B cell (primary cell): ENCODE data around the gene PRR14. TPM values are rescaled to one million over a fixed set of nuclear protein-coding genes. Genes with fewer than 3 reads are reported as not detected.

Experiments used
- ATAC-seq: fragments of 200-7000 bp; cut with Tn5 transposase; one replicate; pipeline ENCODE4 v1.10.0; 2021; ENCODE audit warnings: low read depth, mild to moderate bottlenecking, moderate number of reproducible peaks, moderate library complexity
- CTCF ChIA-PET: fragments of 350-600 bp; sonication (Branson Sonifier 250); formaldehyde crosslinking; loops from one replicate; lab custom pipeline; 2021; ENCODE audit warnings: antibody characterized with exemption, inconsistent platforms; lab: Charles Lee
- POLR2A ChIA-PET: fragments of 350-600 bp; sonication (Branson Sonifier 250); formaldehyde crosslinking; loops from one replicate; lab custom pipeline; 2021; ENCODE audit warnings: antibody characterized with exemption; lab: Charles Lee
- DNase-seq: peaks from one replicate; pipeline ENCODE4 v3.0.0; 2013
- H2AFZ ChIP-seq: 2 replicates; pipeline ENCODE4 v1.6.1; 2012; ENCODE audit warnings: mild to moderate bottlenecking, low read depth, low read length; ENCODE audit not compliant: insufficient read depth, poor library complexity, severe bottlenecking
- H3K27ac ChIP-seq, 2 donors: 1 replicate in 1 of 2; 2 replicates in 1 of 2; pipeline ENCODE4 v1.5.1; 2012 to 2013; ENCODE audit warnings: low read length in 2 of 2, mild to moderate bottlenecking in 2 of 2, moderate library complexity in 1 of 2
- H3K27me3 ChIP-seq, 4 experiments: fragments of 200-600 bp in 1 of 4; sonication (generic) in 1 of 4; replicated peaks in 1 of 4; 1 replicate in 2 of 4; 2 replicates in 2 of 4; pipeline versions ENCODE4 v1.6.1 to v1.7.0; 2013 to 2016; ENCODE audit warnings: low read length in 3 of 4, mild to moderate bottlenecking in 2 of 4, mixed read lengths in 1 of 4, moderate library complexity in 1 of 4; ENCODE audit not compliant: insufficient read depth in 4 of 4, control insufficient read depth in 3 of 4; ENCODE audit errors: control extremely low read depth in 1 of 4
- H3K36me3 ChIP-seq, 2 experiments: replicated peaks in 1 of 2; 1 replicate in 1 of 2; 2 replicates in 1 of 2; pipeline versions ENCODE4 v1.6.1 to v1.7.1; 2013; ENCODE audit warnings: low read length in 1 of 2; ENCODE audit not compliant: insufficient read depth in 2 of 2, control insufficient read depth in 1 of 2; ENCODE audit errors: control extremely low read depth in 1 of 2, extremely low read depth in 1 of 2
- H3K4me1 ChIP-seq, 2 donors: fragments of 200-600 bp in 1 of 2; sonication (generic) in 1 of 2; 1 replicate in 1 of 2; 2 replicates in 1 of 2; pipeline versions ENCODE4 v1.5.1 to v1.6.1; 2013 to 2017; ENCODE audit warnings: low read length in 2 of 2; ENCODE audit not compliant: control insufficient read depth in 2 of 2, insufficient read depth in 2 of 2
- H3K4me2 ChIP-seq: replicated peaks from 2 replicates; pipeline ENCODE3; 2012; ENCODE audit warnings: mild to moderate bottlenecking, low read depth, low read length; ENCODE audit not compliant: poor library complexity, severe bottlenecking
- H3K4me3 ChIP-seq, 5 experiments: fragments of 200-600 bp in 1 of 5; sonication (generic) in 1 of 5; 1 replicate in 3 of 5; 2 replicates in 2 of 5; pipeline versions ENCODE4 v1.5.1 to v1.7.0; 2011 to 2016; ENCODE audit warnings: low read length in 4 of 5, mild to moderate bottlenecking in 4 of 5, low read depth in 2 of 5, control low read depth in 1 of 5, moderate library complexity in 1 of 5; ENCODE audit not compliant: insufficient read depth in 1 of 5; ENCODE audit errors: control extremely low read depth in 1 of 5, extremely low read depth in 1 of 5
- H3K79me2 ChIP-seq: fragments of 200-600 bp; sonication (generic); one replicate; pipeline ENCODE4 v1.6.0; 2016; ENCODE audit warnings: low read length; ENCODE audit not compliant: control insufficient read depth, insufficient read depth
- H3K9ac ChIP-seq: fragments of 200-600 bp; sonication (generic); 2 replicates; pipeline ENCODE4 v1.6.1; 2017; ENCODE audit warnings: mild to moderate bottlenecking, low read length, moderate library complexity
- H3K9me3 ChIP-seq, 3 donors: one replicate each; pipeline versions ENCODE4 v1.6.1 to v1.7.1; 2013; ENCODE audit warnings: low read length in 2 of 3; ENCODE audit not compliant: control insufficient read depth in 2 of 3, insufficient read depth in 1 of 3; ENCODE audit errors: control extremely low read depth in 1 of 3
- H4K20me1 ChIP-seq: 2 replicates; pipeline ENCODE4 v1.6.0; 2012; ENCODE audit warnings: mild to moderate bottlenecking, low read length; ENCODE audit not compliant: insufficient read depth, control insufficient read depth, poor library complexity, severe bottlenecking
- H3K27ac Mint-ChIP-seq: one replicate; pipeline ENCODE4 v1.8.0; 2021; ENCODE audit warnings: mixed read lengths
- H3K27me3 Mint-ChIP-seq: one replicate; pipeline ENCODE4 v1.8.0; 2021; ENCODE audit warnings: mixed read lengths
- H3K4me1 Mint-ChIP-seq: one replicate; pipeline ENCODE4 v1.8.0; 2021; ENCODE audit warnings: mixed read lengths
- H3K4me3 Mint-ChIP-seq: one replicate; pipeline ENCODE4 v1.8.0; 2021; ENCODE audit warnings: mixed read lengths
- H3K9me3 Mint-ChIP-seq: one replicate; pipeline ENCODE4 v1.8.0; 2022; ENCODE audit warnings: mixed read lengths; ENCODE audit not compliant: insufficient read depth
- EZH2 ChIP-seq: IDR thresholded peaks from 2 replicates; pipeline ENCODE4 v1.6.1; 2012; ENCODE audit warnings: borderline replicate concordance, low read depth, mild to moderate bottlenecking, moderate library complexity, low read length; ENCODE audit not compliant: insufficient read depth, poor library complexity, severe bottlenecking
- WGBS: methylation state at CpG from one replicate; pipeline ENCODE4 v1.1.5; 2013; ENCODE audit warnings: missing lambda C conversion rate; ENCODE audit not compliant: insufficient coverage; 5-methylcytosine and 5-hydroxymethylcytosine counted together
- intact Hi-C: fragments of 100-400 bp; cut with micrococcal nuclease; formaldehyde crosslinking; loops from one replicate; pipeline ENCODE4 v1.10.0; 2022
- polyA plus RNA-seq: library from polyadenylated mRNA; depleted of rRNA; stranded (reverse); fragments of >200 nt; gene quantifications from 2 replicates; pipeline ENCODE4 v1.2.3, GENCODE V29; 2012
- total RNA-seq, 2 donors: library from RNA; stranded (reverse); fragments of 120-200 nt in 1 of 2; gene quantifications; 1 replicate in 1 of 2; 2 replicates in 1 of 2; pipeline versions ENCODE4 v1.2.3 to v1.2.4, GENCODE V29; 2013 to 2022
- TF ChIP-seq, protein P1 (sequence below): fragments of 200-600 bp; IDR thresholded peaks from one replicate; pipeline ENCODE4 v1.8.0; 2022; ENCODE audit warnings: antibody characterized with exemption, mild to moderate bottlenecking

Gene PRR14
- total and polyA plus RNA-seq, 2 donors (not counting 1 experiment from before 2014, with no cell fraction given): 62.4 to 95.8 TPM

GRCh38 chr16:30669026-30669902 is 18.5 kb downstream of the PRR14 start:
- H3K27me3 ChIP-seq: no peaks in the 10 kb centered on the region
- peaks cover 5% of the 10 kb centered on the region for H3K4me1 Mint-ChIP-seq
- H3K4me3 Mint-ChIP-seq: no peak overlapping the region
- H3K9me3 ChIP-seq: no peaks in the 10 kb centered on the region
- no peak overlapping the region for H3K4me2 ChIP-seq
- no peak for DNase-seq
- no peak for ATAC-seq
- ChIA-PET POLR2A (interaction anchor here (0.7 kb wide), 1 partner anchor 9 kb away, joined by 3 read pairs; no protein-coding TSS in a partner anchor), CTCF (no interaction called here)
- H2AFZ ChIP-seq: no peak overlapping the region
- H3K4me1 ChIP-seq: no peaks in the 10 kb centered on the region
- no peak overlapping the region for H3K4me3 ChIP-seq
- H3K9ac ChIP-seq: no peak overlapping the region
- WGBS: 97% methylated on average over 36 of the region's 41 CpGs
- H3K79me2 ChIP-seq: peaks cover 7% of the 10 kb centered on the region
- H3K27me3 Mint-ChIP-seq: no peaks in the 10 kb centered on the region
- H4K20me1 ChIP-seq: peaks cover 62% of the 10 kb centered on the region
- TF ChIP-seq EZH2: no peak
- TF ChIP-seq, protein P1, sequence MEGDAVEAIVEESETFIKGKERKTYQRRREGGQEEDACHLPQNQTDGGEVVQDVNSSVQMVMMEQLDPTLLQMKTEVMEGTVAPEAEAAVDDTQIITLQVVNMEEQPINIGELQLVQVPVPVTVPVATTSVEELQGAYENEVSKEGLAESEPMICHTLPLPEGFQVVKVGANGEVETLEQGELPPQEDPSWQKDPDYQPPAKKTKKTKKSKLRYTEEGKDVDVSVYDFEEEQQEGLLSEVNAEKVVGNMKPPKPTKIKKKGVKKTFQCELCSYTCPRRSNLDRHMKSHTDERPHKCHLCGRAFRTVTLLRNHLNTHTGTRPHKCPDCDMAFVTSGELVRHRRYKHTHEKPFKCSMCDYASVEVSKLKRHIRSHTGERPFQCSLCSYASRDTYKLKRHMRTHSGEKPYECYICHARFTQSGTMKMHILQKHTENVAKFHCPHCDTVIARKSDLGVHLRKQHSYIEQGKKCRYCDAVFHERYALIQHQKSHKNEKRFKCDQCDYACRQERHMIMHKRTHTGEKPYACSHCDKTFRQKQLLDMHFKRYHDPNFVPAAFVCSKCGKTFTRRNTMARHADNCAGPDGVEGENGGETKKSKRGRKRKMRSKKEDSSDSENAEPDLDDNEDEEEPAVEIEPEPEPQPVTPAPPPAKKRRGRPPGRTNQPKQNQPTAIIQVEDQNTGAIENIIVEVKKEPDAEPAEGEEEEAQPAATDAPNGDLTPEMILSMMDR: no peak
- H3K27ac ChIP-seq: no peak overlapping the region
- intact Hi-C loops: no loop called here
- H3K27ac Mint-ChIP-seq: no peak overlapping the region
- H3K9me3 Mint-ChIP-seq: no peaks in the 10 kb centered on the region
- H3K36me3 ChIP-seq: peaks cover 2 to 62% of the 10 kb centered on the region in 2 experiments
